ACHN (cell line): ENCODE data around the gene PHIP.
"Not testable (repeated sequence)": the region's sequence is repeated elsewhere in the genome, so short reads cannot be mapped to it uniquely, and the experiment has no call there.

ENCODE experiments used
- DNase-seq: peaks from one replicate; pipeline ENCODE4 v3.0.0-alpha.2; 2015
- in situ Hi-C: cut with HindIII; loops from 2 replicates; pipeline ENCODE4 v1.10.0; 2017; ENCODE audit warnings: low sequenced_read_pairs, low pct_ligation_motif_present, low pct_unique_long_range_greater_than_20kb

The PHIP gene

GRCh38 chr6:79078075-79078969 is at the start of gene PHIP:
Gene PHIP (minus strand): TSS chr6:79078254. CDS start chr6:79078068, 186 bp downstream.
- DNase-seq, result peak; percentile 91
- in situ Hi-C loops, result no loop called here

- in situ Hi-C loops, result no loop called here
- peak; percentile 22 for DNase-seq
Observed at GRCh38 chr6:79127660-79128059, 49.6 kb upstream of the PHIP start.

- in situ Hi-C loops, result no loop called here
Observed at GRCh38 chr6:79119217-79119616, 41.2 kb upstream of the PHIP start.

GRCh38 chr6:79117752-79118151 is 39.7 kb upstream of the PHIP start:
- in situ Hi-C loops, result no loop called here
- DNase-seq, result no peak

More at GRCh38 chr6:79119217-79119616, 41.2 kb upstream of the PHIP start:
- no peak for DNase-seq

- DNase-seq, result no peak
- in situ Hi-C loops, result no loop called here
Observed at GRCh38 chr6:79115553-79116182, 37.6 kb upstream of the PHIP start.

- in situ Hi-C loops, result no loop called here
- DNase-seq, result no peak
Observed at GRCh38 chr6:79111549-79111948, 33.5 kb upstream of the PHIP start.

- no peak for DNase-seq
- in situ Hi-C loops, result no loop called here
Observed at GRCh38 chr6:79101164-79101563, 23.1 kb upstream of the PHIP start.

- no peak for DNase-seq
- in situ Hi-C loops, result no loop called here
Observed at GRCh38 chr6:79100304-79100703, 22.2 kb upstream of the PHIP start.

GRCh38 chr6:79094938-79095337 is 16.9 kb upstream of the PHIP start:
- in situ Hi-C loops, result no loop called here
- DNase-seq, result no peak

- in situ Hi-C loops, DNase-seq: not testable (repeated sequence)
Observed at GRCh38 chr6:79091801-79092200, 13.7 kb upstream of the PHIP start.

- no peak for DNase-seq
Observed at GRCh38 chr6:79089552-79090404, 11.7 kb upstream of the PHIP start.

GRCh38 chr6:79084693-79085092 is 6.6 kb upstream of the PHIP start:
- DNase-seq, result no peak
- in situ Hi-C loops, result no loop called here

More at GRCh38 chr6:79089552-79090404, 11.7 kb upstream of the PHIP start:
- in situ Hi-C loops, result no loop called here

GRCh38 chr6:79082304-79082703 is 4.2 kb upstream of the PHIP start:
- in situ Hi-C loops, result no loop called here
- no peak for DNase-seq

- no peak for DNase-seq
- in situ Hi-C loops, result no loop called here
Observed at GRCh38 chr6:79081663-79082062, 3.6 kb upstream of the PHIP start.

- peak; percentile 33 for DNase-seq
Observed at GRCh38 chr6:79079561-79080041, 1.5 kb upstream of the PHIP start.

GRCh38 chr6:79077715-79078074 is 359 bp downstream of the PHIP start:
- DNase-seq, result no peak
- in situ Hi-C loops, result no loop called here

More at GRCh38 chr6:79079561-79080041, 1.5 kb upstream of the PHIP start:
- in situ Hi-C loops, result no loop called here

GRCh38 chr6:79076782-79077641 is 1.0 kb downstream of the PHIP start:
- in situ Hi-C loops, result no loop called here
- DNase-seq, result peak; percentile 91

- peak; percentile 11 for DNase-seq
- in situ Hi-C loops, result no loop called here
Observed at GRCh38 chr6:79076160-79076559, 1.9 kb downstream of the PHIP start.
